ENCODE results near the gene SUMO1. TPM values are rescaled to one million over a fixed set of nuclear protein-coding genes. Genes with fewer than 3 reads are reported as not detected.
"Not testable (repeated sequence)": the region's sequence is repeated elsewhere in the genome, so short reads cannot be mapped to it uniquely, and the experiment has no call there.

The SUMO1 gene
- total RNA-seq (10 to 100 TPM; 53.0 to 57.7 TPM), polyA plus RNA-seq (100 to 1,000 TPM; 136 to 166 (median 164) TPM), total RNA-seq (63.4 to 117 (median 79.4) reads per million in 6 experiments)

GRCh38 chr2:202238234-202239197 lies at the start of gene SUMO1:
TSS of gene SUMO1 (minus strand) at chr2:202238597. CDS start at chr2:202238451, 146 bp downstream.
- ATAC-seq (peak; percentile 92 to 93), DNase-seq (peak; percentile 77 to 97 (median 92))
- Mint-ChIP-seq H3K27ac (peak within 1 kb of the TSS; percentile 95 to 100 (median 98)), H3K4me3 (peak within 1 kb of the TSS; percentile 96 to 99 (median 98)), H3K9me3 (no peaks in the 10 kb centered on the region), H3K4me1 (peaks cover 17 to 43% (median 40%) of the 10 kb centered on the region in 4 donors), H3K36me3 (peaks cover 0 to 4% (median 2%) of the 10 kb centered on the region in 3 donors), H3K27me3 (peaks cover 0 to 1% (median 0%) of the 10 kb centered on the region in 5 donors)
- POLR2A ChIA-PET = interaction anchor here (0.6 to 2.2 kb wide), 7 partner anchors 14 to 1375 kb away, joined by 3 to 25 read pairs (median 3); partner anchors contain the start of genes ALS2 and NOP58

- Mint-ChIP-seq H3K27ac (peak overlapping the region in 1 of 10 donors; percentile 77), H3K36me3 (peaks cover 4 to 95% (median 29%) of the 10 kb centered on the region in 3 donors), H3K9me3 (no peaks in the 10 kb centered on the region), H3K4me1 (peaks cover 0 to 4% (median 2%) of the 10 kb centered on the region in 4 donors), H3K27me3 (no peaks in the 10 kb centered on the region), H3K4me3 (peak overlapping the region in 1 of 10 donors; percentile 7)
- POLR2A ChIA-PET = no interaction called here
- ATAC-seq (no peak), DNase-seq (no peak)
Observed at GRCh38 chr2:202286595-202286994, 48.2 kb upstream of the SUMO1 start.

DNA sequence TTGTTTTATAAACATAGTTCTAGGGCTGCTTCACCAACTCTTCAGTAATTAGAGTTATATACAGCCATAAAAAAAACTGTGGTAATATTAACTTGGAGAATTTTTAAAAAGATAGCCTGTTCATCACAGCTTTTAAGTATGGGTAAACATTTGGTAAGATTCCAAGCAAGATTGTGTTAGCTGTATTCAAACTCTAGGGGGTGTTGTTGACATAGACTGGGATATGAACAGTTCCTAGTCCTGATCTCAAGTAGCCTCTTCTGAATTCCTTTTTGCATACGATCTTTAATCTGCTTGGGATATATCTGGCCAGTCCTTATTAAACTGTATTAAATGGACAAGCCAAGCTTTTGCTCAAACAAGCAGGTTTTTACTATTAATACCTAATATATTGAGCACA lies 40.5 kb upstream of the SUMO1 start:
- Mint-ChIP-seq H3K4me3 (no peak overlapping the region), H3K27me3 (no peaks in the 10 kb centered on the region), H3K4me1 (peaks cover 6 to 23% (median 15%) of the 10 kb centered on the region in 4 donors), H3K27ac (peak overlapping the region in 1 of 10 donors; percentile 79), H3K9me3 (no peaks in the 10 kb centered on the region), H3K36me3 (peaks cover 0 to 79% (median 10%) of the 10 kb centered on the region in 3 donors)
- no peak for DNase-seq
- POLR2A ChIA-PET = no interaction called here
- ATAC-seq = peak; percentile 47 to 68

GRCh38 chr2:202278036-202278760 lies 39.8 kb upstream of the SUMO1 start:
- H3K36me3 Mint-ChIP-seq = peaks cover 0 to 74% (median 10%) of the 10 kb centered on the region in 3 donors
- peaks cover 6 to 25% (median 16%) of the 10 kb centered on the region in 4 donors for H3K4me1 Mint-ChIP-seq
- H3K9me3 Mint-ChIP-seq = no peaks in the 10 kb centered on the region
- POLR2A ChIA-PET = interaction anchor here (0.6 kb wide), 2 partner anchors 30 to 65 kb away, joined by 3 to 7 read pairs; no protein-coding TSS in a partner anchor
- H3K27ac Mint-ChIP-seq = peak overlapping the region in 5 of 10 donors; percentile 8 to 90 (median 26)
- DNase-seq (no peak), ATAC-seq (no peak)
- H3K27me3 Mint-ChIP-seq = no peaks in the 10 kb centered on the region
- peak overlapping the region in 2 of 10 donors; percentile 21 to 27 for H3K4me3 Mint-ChIP-seq

DNA sequence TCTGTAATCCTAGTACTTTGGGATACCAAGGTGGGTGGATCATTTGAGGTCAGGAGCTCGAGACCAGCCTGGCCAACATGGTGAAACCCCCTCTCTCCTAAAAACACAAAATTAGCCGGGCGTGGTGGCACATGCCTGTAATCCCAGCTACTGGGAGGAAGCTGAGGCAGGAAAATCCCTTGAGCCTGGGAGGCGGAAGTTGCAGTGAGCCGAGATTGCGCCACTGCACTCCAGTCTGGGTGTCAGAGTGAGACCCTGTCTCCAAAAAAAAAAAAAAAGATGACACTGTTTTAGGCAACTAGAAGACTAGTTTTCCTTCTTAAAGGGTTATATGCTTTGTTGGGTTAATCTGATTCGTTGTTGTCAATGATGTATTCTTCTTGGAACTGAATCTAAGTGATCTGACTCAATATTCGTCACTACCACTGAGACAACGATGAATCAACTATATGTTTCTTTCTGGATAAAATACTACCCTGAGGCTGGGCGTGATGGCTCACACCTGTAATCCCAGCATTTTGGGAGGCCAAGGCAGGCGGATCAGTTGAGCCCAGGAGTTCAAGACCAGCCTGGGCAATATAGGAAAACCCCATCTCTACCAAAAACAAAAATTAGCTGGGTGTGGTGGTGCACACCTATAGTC lies 37.8 kb upstream of the SUMO1 start:
- H3K36me3 Mint-ChIP-seq = peaks cover 0 to 58% (median 6%) of the 10 kb centered on the region in 3 donors
- not testable (repeated sequence) for H3K9me3 Mint-ChIP-seq, ATAC-seq, DNase-seq, H3K27me3 Mint-ChIP-seq
- H3K27ac Mint-ChIP-seq = peak overlapping the region in 4 of 10 donors; percentile 29 to 75 (median 49)
- peak overlapping the region in 1 of 10 donors; percentile 37 for H3K4me3 Mint-ChIP-seq
- H3K4me1 Mint-ChIP-seq = peaks cover 6 to 42% (median 26%) of the 10 kb centered on the region in 4 donors
- POLR2A ChIA-PET = interaction anchor here (0.7 kb wide), 1 partner anchor 368 kb away, joined by 3 read pairs; no protein-coding TSS in a partner anchor

- Mint-ChIP-seq H3K4me3 (peak overlapping the region in 9 of 10 donors; percentile 58 to 75 (median 71)), H3K36me3 (peaks cover 0 to 14% (median 0%) of the 10 kb centered on the region in 3 donors), H3K9me3 (no peaks in the 10 kb centered on the region), H3K27ac (peak overlapping the region; percentile 14 to 80 (median 68)), H3K27me3 (no peaks in the 10 kb centered on the region), H3K4me1 (peaks cover 2 to 63% (median 38%) of the 10 kb centered on the region in 4 donors)
- ATAC-seq (no peak), DNase-seq (no peak)
- POLR2A ChIA-PET = interaction anchor here (1.2 kb wide), 1 partner anchor 31 kb away, joined by 3 read pairs; no protein-coding TSS in a partner anchor
Observed at GRCh38 chr2:202270487-202270886, 32.1 kb upstream of the SUMO1 start.

DNA sequence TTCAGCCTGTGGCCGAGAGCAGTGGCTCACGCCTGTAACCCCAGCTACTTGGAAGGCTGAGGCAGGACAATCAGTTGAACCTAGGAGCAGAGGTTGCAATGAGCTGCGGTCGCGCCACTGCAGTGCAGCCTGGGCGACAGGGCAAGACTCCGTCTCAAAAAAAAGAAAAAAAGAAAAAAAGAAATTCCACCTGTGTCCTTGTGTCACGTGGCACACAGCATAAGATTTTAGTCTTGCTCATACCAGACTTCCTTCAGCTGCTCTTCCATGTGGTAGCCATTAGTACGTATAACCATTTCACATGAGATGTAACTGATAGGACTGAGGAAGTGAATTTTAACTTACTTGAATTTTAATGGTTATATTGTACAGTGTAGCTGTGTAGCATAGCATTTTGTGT lies 31.2 kb upstream of the SUMO1 start:
- ATAC-seq (no peak), DNase-seq (peak in 1 of 10 donors; percentile 5)
- Mint-ChIP-seq H3K36me3 (peaks cover 0 to 9% (median 0%) of the 10 kb centered on the region in 3 donors), H3K27ac (peak overlapping the region in 8 of 10 donors; percentile 27 to 77 (median 59)), H3K9me3 (no peaks in the 10 kb centered on the region), H3K27me3 (no peaks in the 10 kb centered on the region), H3K4me3 (peak overlapping the region in 9 of 10 donors; percentile 49 to 75 (median 71)), H3K4me1 (peaks cover 1 to 57% (median 36%) of the 10 kb centered on the region in 4 donors)
- POLR2A ChIA-PET = interaction anchor here (1.0 kb wide), 1 partner anchor 14 kb away, joined by 3 read pairs; no protein-coding TSS in a partner anchor

DNA sequence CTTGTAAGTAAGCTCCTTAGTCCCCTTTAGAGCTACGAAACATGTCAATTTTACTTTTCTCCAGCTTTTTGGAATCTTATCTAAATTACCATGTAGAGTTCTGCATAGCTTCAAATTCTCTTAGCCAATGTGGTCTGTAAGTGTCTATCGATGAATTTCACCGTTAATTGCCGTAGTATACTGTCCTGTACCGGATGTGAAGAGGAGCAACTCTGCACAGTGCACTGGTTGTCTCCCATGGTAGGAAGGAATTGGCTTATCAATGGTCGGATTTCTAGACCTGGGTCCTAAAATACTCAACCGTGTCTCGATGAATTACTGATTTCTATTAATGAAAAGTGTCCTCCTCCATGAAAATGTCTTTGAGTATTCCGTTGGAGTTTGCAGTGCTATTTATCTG lies 29.1 kb upstream of the SUMO1 start:
- Mint-ChIP-seq H3K27me3 (no peaks in the 10 kb centered on the region), H3K4me3 (peak overlapping the region in 1 of 10 donors; percentile 77), H3K27ac (peak overlapping the region in 1 of 10 donors; percentile 81), H3K36me3 (peaks cover 0 to 9% (median 0%) of the 10 kb centered on the region in 3 donors), H3K4me1 (peaks cover 0 to 51% (median 30%) of the 10 kb centered on the region in 4 donors), H3K9me3 (no peaks in the 10 kb centered on the region)
- DNase-seq = peak in 1 of 10 donors; percentile 23
- ATAC-seq = no peak
- POLR2A ChIA-PET = interaction anchor here (0.8 to 4.8 kb wide), 3 partner anchors 9 to 1403 kb away, joined by 3 to 25 read pairs (median 4); partner anchors contain the start of genes CLK1 and SUMO1

GRCh38 chr2:202265467-202266277 lies 27.3 kb upstream of the SUMO1 start, which contains the start of gene NOP58:
TSS of gene NOP58 (plus strand) at chr2:202265763. CDS start at chr2:202265942, 179 bp downstream.
- Mint-ChIP-seq H3K27me3 (peaks cover 0 to 1% (median 0%) of the 10 kb centered on the region in 5 donors), H3K4me1 (peaks cover 0 to 35% (median 21%) of the 10 kb centered on the region in 4 donors), H3K9me3 (no peaks in the 10 kb centered on the region), H3K4me3 (peak within 1 kb of the TSS in 9 of 10 donors; percentile 51 to 76 (median 69)), H3K36me3 (peaks cover 0 to 7% (median 0%) of the 10 kb centered on the region in 3 donors), H3K27ac (peak within 1 kb of the TSS in 5 of 10 donors; percentile 72 to 90 (median 80))
- POLR2A ChIA-PET = interaction anchor here (0.6 to 4.8 kb wide), 5 partner anchors 27 to 816 kb away, joined by 3 to 25 read pairs (median 5); partner anchors contain the start of gene SUMO1
- ATAC-seq (peak; percentile 82 to 83), DNase-seq (peak; percentile 77 to 96 (median 92))

- Mint-ChIP-seq H3K27ac (no peak overlapping the region), H3K27me3 (peaks cover 0 to 1% (median 0%) of the 10 kb centered on the region in 5 donors), H3K9me3 (no peaks in the 10 kb centered on the region), H3K4me3 (no peak overlapping the region), H3K4me1 (peaks cover 0 to 4% (median 1%) of the 10 kb centered on the region in 4 donors), H3K36me3 (no peaks in the 10 kb centered on the region)
- no peak for ATAC-seq
- POLR2A ChIA-PET = no interaction called here
- DNase-seq = no peak
Observed at GRCh38 chr2:202261531-202261930, 23.1 kb upstream of the SUMO1 start.
